Panc1 (cell line): ENCODE results near the gene OTULINL. TPM values are rescaled to one million over a fixed set of nuclear protein-coding genes. Genes with fewer than 3 reads are reported as not detected.

Source experiments
- ATAC-seq: fragments of 200-7000 bp; cut with Tn5 transposase; 2 replicates; pipeline ENCODE4 v1.9.1; 2020; ENCODE audit warnings: mild to moderate bottlenecking, moderate library complexity
- BruUV-seq: library from RNA; stranded (reverse); fragments of 400-500 nt; replicated peaks from 2 replicates; lab custom pipeline; 2021; lab: Mats Ljungman, UMichigan
- CTCF ChIA-PET: fragments of 300-600 bp; sonication (Branson Sonifier 250); formaldehyde crosslinking; loops from one replicate; lab custom pipeline; 2022; ENCODE audit warnings: antibody characterized with exemption; lab: Charles Lee
- POLR2A ChIA-PET: fragments of 300-600 bp; sonication (Branson Sonifier 250); formaldehyde crosslinking; loops from one replicate; lab custom pipeline; 2022; ENCODE audit warnings: antibody characterized with exemption; lab: Charles Lee
- DNase-seq: peaks from one replicate; pipeline ENCODE4 v3.0.0-alpha.2; 2010; ENCODE audit warnings: low read depth, low spot score
- H3K27ac ChIP-seq: 2 replicates; pipeline ENCODE4 v1.5.1; 2011; ENCODE audit warnings: mild to moderate bottlenecking, low read length, inconsistent platforms
- H3K27me3 ChIP-seq: fragments of 200-500 bp; sonication (Bioruptor generic); 2 replicates; pipeline ENCODE4 v1.6.0; 2014; ENCODE audit warnings: low read length, inconsistent platforms; ENCODE audit not compliant: control insufficient read depth, insufficient read depth
- H3K36me3 ChIP-seq: fragments of 200-500 bp; sonication (Bioruptor generic); 2 replicates; pipeline ENCODE4 v1.5.1; 2014; ENCODE audit warnings: inconsistent platforms, mild to moderate bottlenecking, low read length, moderate library complexity; ENCODE audit not compliant: control insufficient read depth, insufficient read depth
- H3K4me1 ChIP-seq: 2 replicates; pipeline ENCODE4 v1.5.1; 2011; ENCODE audit warnings: inconsistent platforms, mild to moderate bottlenecking, low read length, moderate library complexity; ENCODE audit not compliant: control insufficient read depth, insufficient read depth
- H3K4me3 ChIP-seq, 2 experiments: 2 replicates each; pipeline ENCODE4 v1.5.1; 2011 to 2012; ENCODE audit warnings: low read depth in 2 of 2, low read length in 2 of 2, mild to moderate bottlenecking in 2 of 2, inconsistent platforms in 1 of 2, moderate library complexity in 1 of 2
- H3K9me3 ChIP-seq: fragments of 200-500 bp; sonication (Bioruptor generic); 2 replicates; pipeline ENCODE4 v1.5.1; 2014; ENCODE audit warnings: low read depth, mild to moderate bottlenecking, inconsistent platforms, low read length, moderate library complexity; ENCODE audit not compliant: control insufficient read depth, insufficient read depth
- CTCF ChIP-seq: fragments of 450-650 bp; IDR thresholded peaks from 2 replicates; pipeline ENCODE4 v1.5.1; 2017; ENCODE audit warnings: mild to moderate bottlenecking
- POLR2AphosphoS5 ChIP-seq: IDR thresholded peaks from 2 replicates; pipeline ENCODE4 v1.6.1; 2012; ENCODE audit warnings: mild to moderate bottlenecking, low read depth, low read length, moderate library complexity
- REST ChIP-seq, 2 experiments: IDR thresholded peaks; 2 replicates each; pipeline ENCODE4 v1.6.1; 2011 to 2012; ENCODE audit warnings: low read depth in 2 of 2, control low read depth in 1 of 2, low read length in 1 of 2, mild to moderate bottlenecking in 1 of 2, moderate library complexity in 1 of 2; ENCODE audit not compliant: insufficient read depth in 1 of 2
- SIN3A ChIP-seq: IDR thresholded peaks from 2 replicates; pipeline ENCODE4 v1.6.1; 2012; ENCODE audit warnings: low read depth, mild to moderate bottlenecking, low read length, moderate library complexity, borderline replicate concordance; ENCODE audit not compliant: insufficient read depth
- TCF7L2 ChIP-seq: IDR thresholded peaks from 2 replicates; pipeline ENCODE4 v1.6.1; 2011; ENCODE audit warnings: mild to moderate bottlenecking, low read depth, low read length, inconsistent platforms
- in situ Hi-C: cut with HindIII; loops from 2 replicates; pipeline ENCODE4 v1.10.0; 2016; ENCODE audit warnings: low sequenced_read_pairs, low pct_unique_long_range_greater_than_20kb
- intact Hi-C: fragments of 100-400 bp; cut with micrococcal nuclease; formaldehyde crosslinking; loops from one replicate; pipeline ENCODE4 v1.10.0; 2022; ENCODE audit not compliant: unreplicated experiment
- total RNA-seq: library from RNA; stranded (reverse); gene quantifications from one replicate; pipeline ENCODE4 v1.2.1, GENCODE V29; 2021; ENCODE audit not compliant: unreplicated experiment

The OTULINL gene
- total RNA-seq, 1 experiment from 2014 or later = 1.8 TPM

DNA sequence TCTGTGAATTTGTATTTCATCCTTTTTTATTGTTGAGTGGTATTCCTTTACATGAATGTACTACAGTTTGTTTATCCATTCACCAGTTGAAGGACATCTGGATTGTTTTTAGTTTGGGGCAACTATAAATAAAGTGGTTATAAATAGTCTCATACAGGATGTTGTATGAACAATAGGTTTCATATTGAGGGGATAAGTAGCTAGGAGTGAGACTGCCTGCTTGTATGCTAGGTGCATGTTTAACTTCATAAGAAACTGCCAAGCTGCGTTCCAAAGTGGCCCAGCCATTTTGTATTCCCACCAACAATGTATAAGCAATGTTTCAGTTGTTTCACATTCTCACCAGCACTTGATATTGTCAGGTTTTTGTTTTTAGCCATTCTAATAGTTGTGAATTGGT, 21.5 kb downstream of the OTULINL start:
- Histone ChIP-seq H3K4me3 (no peak overlapping the region), H3K4me1 (no peaks in the 10 kb centered on the region), H3K27me3 (0 out of 2 replicates have a peak, but pooled peaks cover 3% of the 10 kb centered on the region), H3K27ac (no peak overlapping the region), H3K36me3 (no peaks in the 10 kb centered on the region), H3K9me3 (no peaks in the 10 kb centered on the region)
- intact Hi-C loops = no loop called here
- ATAC-seq (no peak), DNase-seq (no peak)
- in situ Hi-C loops = no loop called here
- TF ChIP-seq SIN3A (no peak), POLR2AphosphoS5 (no peak), CTCF (no peak), REST (IDR thresholded peaks at IDR 0.05; ENCODE audit: insufficient read depth in 1 of 2, low read depth in 2 of 2, low read length in 1 of 2) (no peak), TCF7L2 (no peak)
- CTCF ChIA-PET = no interaction called here
- no TSS peak for BruUV-seq
- POLR2A ChIA-PET = no interaction called here

GRCh38 chr5:14607104-14607503, 25.5 kb downstream of the OTULINL start:
- no peaks in the 10 kb centered on the region for H3K36me3 ChIP-seq
- ChIA-PET POLR2A (no interaction called here), CTCF (no interaction called here)
- TF ChIP-seq CTCF (no peak), REST (IDR thresholded peaks at IDR 0.05; ENCODE audit: insufficient read depth in 1 of 2, low read depth in 2 of 2, low read length in 1 of 2) (no peak), TCF7L2 (no peak)
- peaks cover 3% of the 10 kb centered on the region; the same call in 1 of the 2 replicates for H3K27me3 ChIP-seq
- in situ Hi-C loops (no loop called here), intact Hi-C loops (no loop called here)
- no peak overlapping the region for H3K4me3 ChIP-seq
- no peaks in the 10 kb centered on the region for H3K9me3 ChIP-seq
- no TSS peak for BruUV-seq
- no peak overlapping the region for H3K27ac ChIP-seq
- ATAC-seq = no peak
- no peak for DNase-seq
- H3K4me1 ChIP-seq = no peaks in the 10 kb centered on the region
